RKO (cell line): ENCODE measurements around the gene SAMD8.
"Not testable (repeated sequence)": the region's sequence is repeated elsewhere in the genome, so short reads cannot be mapped to it uniquely, and the experiment has no call there.

Experiments used
- DNase-seq: peaks from one replicate; pipeline ENCODE4 v3.0.0-alpha.2; 2016; ENCODE audit warnings: low spot score

Gene SAMD8

DNA sequence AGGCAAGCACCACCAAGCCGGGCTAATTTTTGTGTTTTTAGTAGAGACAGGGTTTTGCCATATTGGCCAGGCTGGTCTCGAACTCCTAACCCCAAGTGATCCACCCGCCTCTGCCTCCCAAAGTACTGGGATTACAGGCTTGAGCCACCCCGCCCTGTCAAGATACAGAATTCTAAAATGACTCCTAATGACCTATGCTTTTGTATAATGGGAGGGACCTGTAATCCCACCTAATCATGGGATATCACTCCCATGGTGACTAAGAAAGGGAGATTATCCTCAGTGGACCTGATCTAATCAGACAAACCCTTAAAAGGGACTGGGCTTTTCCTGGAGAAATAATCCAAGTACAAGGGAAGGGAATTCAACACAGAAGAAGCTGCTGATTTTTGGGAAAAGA, 28.8 kb downstream of the SAMD8 start:
- no peak for DNase-seq

DNA sequence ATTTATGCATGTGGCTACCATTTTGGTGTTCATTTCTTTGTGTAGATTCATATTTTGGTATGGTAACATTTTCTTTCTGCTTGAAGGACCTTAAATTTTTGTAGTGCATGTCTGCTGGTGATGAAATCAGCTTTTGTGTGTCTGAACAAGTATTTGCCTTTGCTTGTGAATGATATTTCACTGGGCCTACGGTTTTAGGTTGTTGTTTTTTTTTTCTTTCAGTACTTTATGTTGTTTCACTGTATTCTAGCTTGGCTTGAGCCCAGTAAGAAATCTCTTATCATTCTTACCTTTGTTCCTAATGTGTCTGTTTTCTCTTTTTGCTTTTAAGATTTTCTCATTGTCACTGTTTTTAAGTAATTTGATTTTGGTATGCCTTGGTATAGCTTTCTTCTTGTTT, 31.9 kb downstream of the SAMD8 start:
- DNase-seq: no peak

DNA sequence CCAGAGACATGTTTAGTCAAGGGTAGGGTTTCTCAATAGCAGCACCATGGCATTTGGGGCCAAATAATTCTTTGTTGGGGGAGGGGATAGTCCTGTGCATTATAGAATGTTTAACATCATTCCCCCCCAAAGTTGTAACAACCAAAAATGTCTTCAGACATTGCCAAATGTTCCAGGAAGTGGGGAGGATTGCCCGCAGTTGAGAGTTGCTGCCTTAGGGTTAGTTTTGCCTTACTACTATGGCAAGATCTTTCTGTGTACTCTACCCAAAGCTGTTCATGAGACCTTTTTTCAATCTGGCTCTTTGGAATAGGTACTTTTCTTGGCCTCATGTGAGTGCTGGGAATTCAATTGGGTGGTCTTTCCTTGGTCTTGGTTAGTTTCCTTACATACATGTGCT, 34.1 kb downstream of the SAMD8 start:
- no peak for DNase-seq

DNA sequence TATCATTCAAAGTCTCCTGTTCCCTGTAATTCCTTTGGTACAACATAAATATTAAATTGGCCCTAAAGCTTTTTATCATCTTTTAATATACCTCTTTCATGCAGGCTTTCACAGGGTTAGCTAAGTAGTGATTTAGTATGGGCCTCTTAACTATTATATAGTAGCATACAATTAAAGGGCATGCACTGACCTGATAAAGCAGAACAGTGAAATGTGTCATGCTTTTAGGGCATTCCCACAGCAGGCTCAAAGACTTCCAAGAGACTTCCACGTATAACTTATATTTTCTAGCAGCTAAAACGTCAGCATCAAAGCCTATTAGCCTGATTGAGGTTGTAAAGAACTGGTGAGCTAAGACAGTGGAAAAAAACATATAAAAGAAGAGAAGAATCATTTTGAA, 35.3 kb downstream of the SAMD8 start:
- DNase-seq: no peak

DNA sequence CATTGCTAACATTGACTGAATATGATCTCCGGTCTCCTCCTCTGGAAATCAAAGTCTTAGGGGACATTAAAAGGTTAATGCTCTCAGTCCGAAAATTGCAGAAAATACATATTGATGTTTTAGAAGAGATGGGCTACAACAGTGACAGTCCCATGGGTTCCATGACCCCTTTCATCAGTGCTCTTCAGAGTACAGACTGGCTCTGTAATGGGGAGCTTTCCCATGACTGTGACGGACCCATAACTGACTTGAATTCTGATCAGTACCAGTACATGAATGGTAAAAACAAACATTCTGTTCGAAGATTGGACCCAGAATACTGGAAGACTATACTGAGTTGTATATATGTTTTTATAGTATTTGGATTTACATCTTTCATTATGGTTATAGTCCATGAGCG, 39.2 kb downstream of the SAMD8 start:
- no peak for DNase-seq

DNA sequence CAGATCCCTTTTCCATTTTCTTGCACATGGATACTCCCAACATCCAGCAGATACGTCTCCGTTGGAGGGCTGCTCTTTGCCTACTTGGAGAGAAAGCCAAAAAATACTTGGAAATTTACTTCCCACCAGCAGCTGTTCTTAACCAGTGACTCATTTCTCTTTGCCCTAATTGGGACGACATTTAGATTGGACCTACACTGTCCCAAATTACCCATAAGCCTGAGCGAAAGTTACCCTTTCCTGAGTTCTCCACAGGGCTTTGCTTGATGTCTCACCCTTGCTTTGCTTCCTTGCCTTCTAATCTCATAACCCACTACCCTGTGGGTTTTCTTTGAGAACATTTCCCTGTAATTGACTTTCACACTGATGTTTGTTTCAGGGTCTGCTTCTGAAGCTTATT, 48.1 kb downstream of the SAMD8 start:
- no peak for DNase-seq

DNA sequence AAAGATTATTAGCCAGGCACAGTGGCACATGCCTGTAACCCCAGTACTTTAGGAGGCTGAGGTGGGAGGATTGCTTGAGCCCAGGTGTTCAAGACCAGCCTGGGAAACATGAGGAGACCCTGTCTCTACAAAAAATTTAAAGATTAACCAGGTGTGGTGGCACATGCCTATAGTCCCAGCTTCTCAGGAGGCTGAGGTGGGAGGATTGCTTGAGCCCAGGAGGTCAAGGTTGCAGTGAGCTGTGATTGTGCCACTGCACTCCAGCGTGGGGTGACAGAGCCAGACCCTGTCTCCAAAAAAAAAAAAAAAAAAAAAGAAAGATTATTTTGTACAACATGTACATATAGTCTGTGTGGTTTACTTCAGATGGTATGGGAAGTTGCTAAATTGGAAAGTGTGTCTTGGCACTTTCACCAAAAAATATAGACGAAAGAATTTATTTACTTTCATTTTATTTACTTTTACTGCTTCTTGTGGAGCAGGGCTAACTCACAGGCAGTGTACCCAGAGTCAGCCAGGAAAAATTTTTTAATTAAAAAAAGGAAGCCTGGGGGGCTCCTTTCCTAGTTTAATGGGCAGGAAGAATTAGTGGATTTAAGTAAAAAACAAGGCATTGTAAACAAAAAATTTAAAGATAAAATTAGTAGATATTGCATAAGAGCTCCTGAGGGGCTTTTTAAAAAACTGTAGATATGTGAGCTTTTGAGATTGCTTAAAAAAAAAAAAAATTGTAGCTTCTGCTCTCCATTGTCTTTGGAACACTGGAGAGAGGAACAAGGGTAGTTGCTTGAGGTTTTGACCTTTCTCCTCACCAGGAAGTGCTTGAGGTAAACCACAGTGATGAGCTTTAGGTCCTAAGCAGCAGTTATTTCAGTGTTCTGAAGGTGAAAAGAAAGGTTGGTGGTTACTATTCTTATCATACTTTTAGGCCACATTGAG, 54.5 kb downstream of the SAMD8 start:
- DNase-seq: no peak

DNA sequence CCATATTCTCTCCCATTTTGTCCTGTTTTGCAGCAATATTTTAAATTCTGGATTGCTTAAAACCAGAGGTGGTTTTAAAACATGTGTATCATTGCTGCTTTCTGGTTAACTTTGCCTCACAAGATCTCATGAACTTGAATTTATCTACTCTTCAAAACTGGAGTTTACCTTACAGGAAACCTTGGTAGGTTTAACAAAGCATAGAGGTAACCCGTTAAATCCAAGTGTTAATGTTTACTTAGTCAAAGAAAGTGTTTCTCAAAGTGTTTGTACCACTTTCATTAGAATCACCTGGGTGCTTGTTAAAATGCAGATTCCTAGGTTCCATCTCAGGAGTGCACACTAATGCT, 55.1 kb downstream of the SAMD8 start:
- DNase-seq: no peak

DNA sequence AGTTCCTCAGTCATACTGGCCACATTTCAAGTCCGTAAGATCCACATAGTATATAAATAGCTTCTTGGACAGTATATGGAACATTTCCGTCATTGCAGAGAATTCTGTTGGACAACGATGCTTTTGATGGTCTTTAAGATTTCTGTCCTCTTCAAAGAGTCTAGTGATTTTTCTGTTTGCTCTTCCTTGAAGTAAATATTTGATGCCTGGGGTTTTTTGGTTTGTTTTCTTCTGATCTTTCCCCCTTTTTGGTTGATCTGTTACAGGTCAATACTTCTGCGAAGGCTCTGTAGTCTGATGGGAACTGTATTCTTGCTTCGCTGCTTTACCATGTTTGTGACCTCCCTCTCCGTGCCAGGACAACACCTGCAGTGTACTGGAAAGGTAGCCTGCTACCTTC, 56.8 kb downstream of the SAMD8 start:
- DNase-seq: no peak

DNA sequence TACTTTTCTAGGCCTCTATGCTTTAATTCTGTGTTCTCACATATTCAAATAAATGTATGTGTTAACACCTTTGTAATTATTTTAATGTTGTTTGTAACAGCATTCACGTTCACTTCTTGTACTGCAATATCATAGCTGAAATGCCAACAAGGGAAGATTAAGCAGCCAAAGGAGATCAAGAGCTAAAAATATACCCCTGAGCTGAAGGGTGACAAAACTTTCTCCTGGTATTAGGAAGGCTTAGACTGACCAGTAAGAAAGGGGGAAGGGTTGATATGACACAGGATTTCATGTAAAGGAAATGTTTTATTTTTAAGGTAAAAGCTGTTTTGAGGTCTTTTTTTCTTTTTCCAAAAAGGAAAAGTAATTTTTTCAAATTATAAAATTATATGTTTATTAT, 58.8 kb downstream of the SAMD8 start:
- DNase-seq: no peak

DNA sequence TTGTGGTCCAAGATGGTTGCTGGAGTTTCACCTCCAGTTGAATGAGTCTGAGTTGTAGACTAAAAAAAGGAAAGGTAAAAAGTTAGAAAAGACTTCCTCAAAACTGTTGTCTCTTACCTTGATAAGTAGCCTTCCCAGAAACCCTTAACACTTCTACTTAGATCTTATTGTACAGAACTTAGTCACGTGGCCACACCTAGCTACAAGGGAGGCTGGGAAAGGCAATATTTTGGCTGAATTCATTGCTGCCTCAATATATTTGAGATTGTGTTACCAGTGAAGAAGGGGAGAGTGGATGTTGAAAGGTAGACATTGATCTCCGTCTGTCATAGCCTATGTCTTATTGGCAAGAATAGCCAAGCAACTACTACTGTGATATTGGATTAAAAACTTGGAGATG, 63.6 kb downstream of the SAMD8 start:
- no peak for DNase-seq

DNA sequence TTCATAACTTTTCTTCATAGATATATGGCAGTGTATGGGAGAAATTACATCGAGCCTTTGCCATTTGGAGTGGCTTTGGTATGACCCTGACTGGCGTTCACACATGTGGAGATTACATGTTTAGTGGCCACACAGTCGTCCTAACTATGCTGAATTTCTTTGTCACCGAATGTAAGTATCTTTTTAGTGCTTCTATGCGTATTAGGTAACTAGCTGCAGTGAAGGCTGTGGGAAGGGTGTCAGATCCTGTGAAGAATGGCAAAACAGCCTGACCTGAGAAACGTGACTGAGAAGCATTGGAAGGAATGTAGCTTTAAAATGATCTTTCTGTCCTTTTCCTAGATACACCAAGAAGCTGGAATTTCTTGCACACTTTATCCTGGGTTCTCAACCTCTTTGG, 64.6 kb downstream of the SAMD8 start:
- no peak for DNase-seq

DNA sequence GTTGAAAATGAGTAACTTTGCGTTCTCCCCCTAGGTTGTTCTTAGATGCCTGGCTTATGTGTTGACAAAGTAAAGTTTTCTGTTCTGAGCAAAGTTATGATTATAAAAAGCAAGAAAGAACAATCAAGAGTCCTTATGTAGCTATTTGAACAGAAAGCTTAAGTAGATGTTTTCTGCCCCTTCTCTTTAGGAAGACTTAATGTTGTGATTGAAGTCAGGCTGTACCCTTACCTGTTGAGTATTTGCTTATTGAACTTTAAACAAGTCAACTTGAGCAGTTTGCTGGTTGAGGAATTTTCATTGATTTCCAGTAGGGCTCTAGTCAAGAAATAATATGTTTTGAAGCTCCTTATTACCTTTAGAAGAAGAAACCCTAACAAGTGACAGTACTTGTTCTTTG, 65.3 kb downstream of the SAMD8 start:
- DNase-seq: no peak

DNA sequence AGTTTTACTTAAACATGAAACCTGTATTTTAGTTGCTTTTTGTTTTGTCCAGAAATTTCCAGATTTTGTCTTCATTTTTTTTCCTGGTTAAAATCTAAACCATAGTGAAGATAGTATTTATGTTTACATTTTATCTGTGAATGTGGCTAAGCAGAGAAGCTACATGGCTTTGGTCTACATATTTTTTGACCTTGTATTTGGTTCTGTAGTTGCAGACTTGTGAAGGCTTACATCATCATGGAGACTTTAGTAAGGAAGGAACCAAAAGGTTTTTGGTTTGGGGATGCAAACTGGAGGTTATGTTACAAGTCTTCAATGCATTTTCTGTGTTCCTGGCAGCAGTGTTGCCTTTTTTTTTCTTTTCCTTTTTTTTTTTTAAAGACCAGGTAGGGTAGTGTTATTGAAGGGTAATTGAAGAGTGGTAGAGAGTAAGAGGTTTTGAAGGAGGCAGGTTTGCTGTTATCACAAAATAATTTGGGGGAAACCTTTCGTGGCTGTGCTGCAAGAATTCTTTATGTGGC, 68.3 kb downstream of the SAMD8 start:
- no peak for DNase-seq

DNA sequence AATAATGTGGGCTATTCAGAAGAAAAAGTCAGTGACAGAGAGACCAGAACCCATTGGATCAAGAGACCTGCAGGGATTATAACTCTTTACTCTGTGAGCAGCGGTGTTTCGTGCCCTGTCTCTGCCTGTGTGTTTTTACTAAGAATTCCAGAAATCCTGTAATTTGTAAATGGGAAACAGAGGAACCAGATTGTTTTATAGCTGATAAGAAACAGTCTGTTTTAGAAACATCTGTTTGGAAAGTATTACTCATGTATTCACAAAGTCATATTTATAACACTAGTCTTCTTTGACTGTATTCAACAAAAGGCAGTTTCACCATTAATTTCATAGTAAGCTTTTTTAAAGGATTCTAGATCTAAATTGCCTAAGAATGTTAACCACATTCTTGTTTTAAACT, 69.1 kb downstream of the SAMD8 start:
- DNase-seq: no peak

DNA sequence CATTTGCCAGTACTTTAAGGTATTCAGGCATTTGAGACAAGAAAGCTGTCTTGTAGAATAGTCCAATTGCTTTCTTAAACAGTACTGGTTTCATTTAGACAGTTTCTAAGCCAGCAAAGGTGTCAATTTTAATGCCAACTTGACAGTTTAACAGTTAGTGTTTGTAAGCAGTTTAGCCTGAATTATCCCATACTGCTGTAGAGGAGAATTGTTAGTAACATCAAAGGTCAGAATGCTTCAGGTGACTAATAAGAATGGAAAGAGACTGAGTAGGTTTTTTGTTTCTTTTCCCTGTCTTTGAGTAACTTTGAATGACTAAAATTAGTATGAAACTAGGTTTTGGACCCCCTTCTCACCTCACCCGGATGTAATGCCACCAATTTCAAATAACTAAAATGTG, 69.6 kb downstream of the SAMD8 start:
- DNase-seq: no peak

DNA sequence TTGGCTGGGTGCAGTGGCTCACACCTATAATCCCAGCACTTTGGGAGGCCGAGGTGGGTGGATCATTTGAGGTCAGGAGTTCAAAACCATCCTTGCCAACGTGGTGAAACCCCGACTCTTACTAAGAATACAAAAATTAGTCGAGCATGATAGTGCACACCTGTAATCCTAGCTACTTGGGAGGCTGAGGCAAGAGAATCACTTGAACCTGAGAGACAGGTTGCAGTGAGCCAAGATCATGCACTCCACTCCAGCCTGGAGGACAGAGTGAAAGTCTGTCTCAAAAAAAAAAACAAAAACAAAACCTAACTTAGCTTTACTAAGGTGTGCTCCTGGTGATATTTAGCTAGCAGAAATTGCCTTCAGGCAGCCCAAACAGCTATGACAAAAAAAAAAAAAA, 74.9 kb downstream of the SAMD8 start:
- DNase-seq: no peak

DNA sequence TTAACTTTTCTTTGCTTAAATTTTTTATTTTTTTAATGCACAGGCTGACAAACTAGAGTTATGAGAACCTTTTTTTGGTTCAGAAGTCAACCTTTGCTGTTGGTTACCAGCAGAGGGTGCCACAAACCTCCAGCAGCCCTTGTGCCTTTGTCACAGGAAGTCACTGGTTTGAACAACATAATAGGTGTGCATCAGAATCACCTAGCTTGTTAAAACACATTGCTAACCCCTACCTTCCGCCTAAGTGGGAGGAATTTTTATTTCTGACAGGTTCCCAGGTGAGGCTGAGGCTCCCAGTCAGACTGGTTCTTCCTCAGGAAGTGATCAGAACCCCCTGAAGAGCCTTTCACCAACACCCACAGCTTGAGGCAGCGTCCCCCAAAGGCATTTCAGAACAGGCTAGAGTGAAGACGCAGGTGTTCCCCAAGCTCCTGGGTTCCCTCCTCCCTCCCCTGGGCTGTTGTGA, 76.5 kb downstream of the SAMD8 start:
- peak; percentile 66 for DNase-seq

DNA sequence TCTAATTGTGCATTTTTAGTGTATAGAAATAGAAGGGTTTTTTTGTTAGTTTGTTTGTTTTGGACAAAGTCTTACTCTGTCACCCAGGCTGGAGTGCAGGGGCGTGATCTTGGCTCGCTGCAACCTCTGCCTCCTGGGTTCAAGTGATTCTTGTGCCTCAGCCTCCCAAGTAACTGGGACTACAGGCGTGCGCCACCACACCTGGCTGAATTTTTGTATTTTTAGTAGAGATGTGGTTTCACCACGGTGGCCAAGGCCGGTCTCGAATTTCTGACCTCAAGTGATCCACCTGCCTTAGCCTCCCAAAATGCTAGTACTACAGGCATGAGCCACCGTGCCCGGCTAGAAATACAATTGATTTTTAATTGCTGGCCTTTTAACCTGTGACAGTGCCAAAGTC, 77.1 kb downstream of the SAMD8 start:
- DNase-seq: not testable (repeated sequence)

DNA sequence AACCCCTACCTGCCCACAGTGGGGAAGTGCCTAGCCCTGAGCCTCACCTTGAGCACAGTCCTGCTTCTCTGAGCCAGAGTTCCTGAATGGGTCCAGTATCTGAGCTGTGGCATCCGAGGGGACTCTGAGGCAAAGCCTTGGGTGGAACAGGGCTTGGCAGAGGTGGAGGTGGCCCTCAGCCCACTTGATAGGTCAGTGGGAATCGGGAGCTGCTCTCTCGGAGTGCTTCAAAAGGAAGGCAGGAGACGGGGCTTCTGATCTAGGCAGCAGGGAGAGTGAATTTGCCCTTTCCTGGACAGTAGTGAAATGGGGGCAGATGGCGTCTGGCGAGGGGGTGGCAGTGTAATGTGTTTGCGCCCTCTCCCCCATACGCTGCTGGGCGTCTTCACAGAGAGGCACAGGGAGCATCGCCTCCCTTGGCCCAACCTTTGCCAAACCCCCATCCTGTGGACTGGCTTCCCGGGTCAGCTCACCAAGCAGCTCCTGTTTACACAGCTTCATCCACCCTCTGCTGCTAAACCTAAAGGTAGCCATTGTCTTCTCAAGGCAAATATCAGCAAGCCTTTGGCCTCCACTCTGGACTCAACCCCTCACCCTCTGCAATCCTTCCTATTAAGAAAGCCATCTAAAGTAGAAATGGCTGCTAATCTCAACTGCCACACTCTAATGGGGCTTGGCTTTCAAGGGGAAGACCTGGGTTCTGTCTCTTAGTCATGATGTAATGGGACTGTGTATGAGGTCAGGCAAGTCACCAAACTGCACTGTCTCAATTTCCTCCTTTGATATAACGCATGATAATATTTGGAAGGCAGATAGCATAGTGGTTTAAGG, 78.0 kb downstream of the SAMD8 start:
- no peak for DNase-seq

DNA sequence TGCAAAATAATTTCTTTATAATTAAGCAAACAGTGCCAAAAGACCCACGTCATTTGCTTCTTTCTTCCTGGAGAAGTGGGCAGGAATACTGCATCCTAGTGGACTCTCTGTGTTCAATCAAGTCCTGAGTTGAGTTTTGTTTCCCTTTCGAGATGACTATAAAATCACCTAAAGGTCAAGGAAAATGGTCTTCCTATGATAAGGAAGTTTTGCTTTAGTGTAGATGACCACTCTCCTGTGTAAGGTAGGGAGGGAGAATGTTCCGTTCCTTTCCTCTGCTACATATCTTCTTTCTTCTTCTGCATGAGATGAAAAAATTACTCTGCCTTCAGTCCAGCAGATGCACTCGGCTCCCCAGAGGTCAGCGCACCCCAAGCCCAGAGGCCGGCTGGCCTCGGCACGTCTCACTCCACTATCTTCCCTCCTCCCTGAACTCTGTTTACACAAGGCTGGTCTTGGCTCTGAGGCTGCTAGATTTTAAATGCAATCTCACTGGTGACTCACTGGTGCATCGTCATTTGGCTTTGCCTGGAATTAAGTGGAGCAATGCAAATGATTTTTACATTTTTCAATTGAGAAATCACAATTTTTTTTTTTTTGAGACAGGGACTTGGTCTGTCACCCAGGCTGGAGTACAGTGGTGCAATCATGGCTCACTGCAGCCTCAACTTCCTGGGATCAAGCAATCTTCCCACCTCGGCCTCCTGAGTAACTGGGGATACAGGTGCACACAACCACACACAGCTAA, 80.5 kb downstream of the SAMD8 start:
- peak; percentile 49 for DNase-seq

DNA sequence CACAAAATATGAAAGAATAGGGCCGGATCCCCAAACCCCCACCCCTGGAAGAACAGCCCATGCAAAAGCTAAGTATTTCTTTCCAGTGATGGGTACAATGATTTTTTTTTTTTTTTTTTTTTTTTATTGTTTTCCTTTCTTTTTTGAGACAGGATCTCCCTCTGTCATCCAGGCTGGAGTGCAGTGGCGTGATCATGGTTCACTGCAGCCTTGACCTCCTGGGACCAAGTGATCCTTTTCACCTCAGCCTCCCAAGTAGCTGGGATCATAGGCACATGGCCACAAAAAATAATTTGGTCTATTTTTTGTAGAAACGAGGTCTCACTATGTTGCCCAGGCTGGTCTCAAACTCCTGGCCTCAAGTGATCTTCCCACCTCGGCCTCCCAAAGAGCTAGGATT, 83.2 kb downstream of the SAMD8 start:
- not testable (repeated sequence) for DNase-seq
